Gastrocnemius medialis (tissue), 4 donors: ENCODE data around the gene CALHM3.

Source experiments
- CTCF ChIP-seq, 5 experiments: fragments of 450-650 bp in 3 of 5; fragments of 200-600 bp in 2 of 5; sonication (generic) in 2 of 5; IDR thresholded peaks in 4 of 5; conservative IDR thresholded peaks in 1 of 5; 1 replicate in 4 of 5; 2 replicates in 1 of 5; pipeline ENCODE4 v1.5.1; 2016 to 2019; ENCODE audit warnings: antibody characterized with exemption in 5 of 5, mild to moderate bottlenecking in 3 of 5, moderate library complexity in 3 of 5
- POLR2A ChIP-seq, 2 donors: fragments of 450-650 bp; IDR thresholded peaks; one replicate each; pipeline ENCODE4 v1.6.1; 2017; ENCODE audit warnings: antibody characterized with exemption in 2 of 2, mild to moderate bottlenecking in 2 of 2, moderate library complexity in 2 of 2

- TF ChIP-seq CTCF (IDR thresholded peaks at IDR 0.05 in 4 of 5, conservative IDR thresholded peaks at IDR 0.05 in 1 of 5) = no peak
- no peak for TF ChIP-seq POLR2A (IDR thresholded peaks at IDR 0.05)
Observed at GRCh38 chr10:103433858-103434257, 45.2 kb downstream of the CALHM3 start.
